ENCODE measurements around the gene TRABD2A.

The TRABD2A gene

DNA sequence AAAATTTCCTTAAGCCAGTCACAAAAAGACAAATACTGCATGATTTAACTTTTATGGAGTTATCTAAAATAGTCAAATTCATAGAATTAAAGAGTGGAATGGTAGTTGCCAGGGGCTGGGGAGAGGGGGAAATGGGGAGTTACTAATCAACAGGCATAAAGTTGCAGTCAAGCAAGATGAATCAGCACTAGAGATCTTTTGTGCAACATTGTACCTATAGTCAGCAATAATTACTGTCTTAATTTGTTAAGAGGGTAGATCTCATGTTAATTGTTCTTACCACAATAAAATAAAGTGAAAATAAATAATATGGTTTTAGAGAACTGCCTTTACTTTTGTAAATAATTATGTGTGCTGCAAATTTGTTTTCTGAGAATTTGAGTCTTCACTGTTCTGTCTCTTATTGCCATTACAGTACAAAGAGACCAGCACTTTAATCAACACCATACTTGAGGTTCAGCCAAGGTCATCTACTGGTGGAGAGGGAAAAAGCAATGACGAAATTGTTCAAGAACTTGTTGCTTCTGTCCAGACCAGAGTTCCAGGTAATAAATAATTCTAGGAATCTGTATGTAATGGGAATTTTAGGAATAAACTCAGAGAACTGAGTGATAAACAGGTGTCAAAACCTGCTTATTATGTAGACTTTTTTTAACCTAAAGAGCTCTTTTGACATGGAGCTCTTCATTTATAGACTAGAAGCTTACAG, 75.5 kb downstream of the TRABD2A start:
- in situ Hi-C loops (cut with HindIII; ENCODE audit: low pct_unique_long_range_greater_than_20kb, low sequenced_read_pairs), result no loop called here
- no peak for DNase-seq (ENCODE audit: low read depth in 1 of 2, low spot score in 1 of 2)
- no peak for TF ChIP-seq JUND (IDR thresholded peaks at IDR 0.05; ENCODE audit: low read depth)

DNA sequence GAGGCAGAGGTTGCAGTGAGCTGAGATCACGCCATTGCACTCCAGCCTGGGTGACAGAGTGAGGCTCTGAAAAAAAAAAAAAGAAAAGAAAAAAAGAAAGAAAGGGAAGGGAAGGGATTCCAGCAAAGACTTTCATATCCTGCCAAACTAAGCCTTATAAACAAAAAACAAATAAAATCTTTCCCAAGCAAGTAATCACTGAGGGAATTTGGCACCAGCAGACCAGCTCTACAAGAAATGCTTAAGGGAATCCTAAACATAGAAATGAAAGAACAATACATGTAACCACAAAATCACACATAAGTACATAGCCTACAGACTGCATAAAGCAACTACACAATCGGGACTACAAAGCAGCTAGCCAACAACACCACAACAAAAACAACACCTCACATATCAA, 79.1 kb downstream of the TRABD2A start:
- no peak for TF ChIP-seq JUND (IDR thresholded peaks at IDR 0.05; ENCODE audit: low read depth)
- DNase-seq (ENCODE audit: low read depth in 1 of 2, low spot score in 1 of 2), result peak in 1 of 2 experiments; percentile 33
- in situ Hi-C loops (cut with HindIII; ENCODE audit: low pct_unique_long_range_greater_than_20kb, low sequenced_read_pairs), result no loop called here

- TF ChIP-seq JUND (IDR thresholded peaks at IDR 0.05; ENCODE audit: low read depth), result no peak
- DNase-seq (ENCODE audit: low read depth in 1 of 2, low spot score in 1 of 2), result no peak
- in situ Hi-C loops (cut with HindIII; ENCODE audit: low pct_unique_long_range_greater_than_20kb, low sequenced_read_pairs), result no loop called here
Measured at GRCh38 chr2:84800194-84800805, 80.6 kb downstream of the TRABD2A start.

- in situ Hi-C loops (cut with HindIII; ENCODE audit: low pct_unique_long_range_greater_than_20kb, low sequenced_read_pairs), result no loop called here
- TF ChIP-seq JUND (IDR thresholded peaks at IDR 0.05; ENCODE audit: low read depth), result no peak
- no peak for DNase-seq (ENCODE audit: low read depth in 1 of 2, low spot score in 1 of 2)
Measured at GRCh38 chr2:84799772-84800171, 81.1 kb downstream of the TRABD2A start.

GRCh38 chr2:84797271-84797670, 83.6 kb downstream of the TRABD2A start:
- no peak for DNase-seq (ENCODE audit: low read depth in 1 of 2, low spot score in 1 of 2)
- TF ChIP-seq JUND (IDR thresholded peaks at IDR 0.05; ENCODE audit: low read depth), result no peak
- in situ Hi-C loops (cut with HindIII; ENCODE audit: low pct_unique_long_range_greater_than_20kb, low sequenced_read_pairs), result no loop called here

GRCh38 chr2:84796798-84797197, 84.1 kb downstream of the TRABD2A start:
- in situ Hi-C loops (cut with HindIII; ENCODE audit: low pct_unique_long_range_greater_than_20kb, low sequenced_read_pairs), result no loop called here
- no peak for DNase-seq (ENCODE audit: low read depth in 1 of 2, low spot score in 1 of 2)
- TF ChIP-seq JUND (IDR thresholded peaks at IDR 0.05; ENCODE audit: low read depth), result no peak

- in situ Hi-C loops (cut with HindIII; ENCODE audit: low pct_unique_long_range_greater_than_20kb, low sequenced_read_pairs), result no loop called here
- no peak for DNase-seq (ENCODE audit: low read depth in 1 of 2, low spot score in 1 of 2)
- TF ChIP-seq JUND (IDR thresholded peaks at IDR 0.05; ENCODE audit: low read depth), result no peak
Measured at GRCh38 chr2:84793641-84794040, 87.2 kb downstream of the TRABD2A start.

GRCh38 chr2:84792856-84793522, 87.9 kb downstream of the TRABD2A start:
- no peak for DNase-seq (ENCODE audit: low read depth in 1 of 2, low spot score in 1 of 2)
- TF ChIP-seq JUND (IDR thresholded peaks at IDR 0.05; ENCODE audit: low read depth), result no peak

DNA sequence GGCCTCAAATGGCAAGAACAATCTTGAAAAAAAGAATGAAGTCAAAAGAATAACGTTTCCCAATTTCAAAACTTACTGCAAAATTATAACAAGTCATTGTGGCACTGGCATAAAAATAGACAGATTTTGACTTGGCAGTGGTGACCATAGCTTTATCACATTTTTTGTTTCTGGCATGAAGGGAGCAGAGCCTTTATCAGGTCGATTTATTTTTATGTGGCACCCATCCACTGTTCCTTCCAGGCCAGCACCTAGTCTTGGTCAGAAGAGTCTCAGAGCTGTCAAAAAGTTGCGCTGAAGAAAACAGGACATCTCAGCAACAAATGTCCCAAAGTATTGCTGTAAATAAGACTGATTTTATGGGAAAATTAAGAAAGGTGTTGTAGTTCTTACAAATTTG, 92.4 kb downstream of the TRABD2A start:
- DNase-seq (ENCODE audit: low read depth in 1 of 2, low spot score in 1 of 2), result no peak
- no peak for TF ChIP-seq JUND (IDR thresholded peaks at IDR 0.05; ENCODE audit: low read depth)
- in situ Hi-C loops (cut with HindIII; ENCODE audit: low pct_unique_long_range_greater_than_20kb, low sequenced_read_pairs), result no loop called here

More at GRCh38 chr2:84792856-84793522, 87.9 kb downstream of the TRABD2A start:
- in situ Hi-C loops (cut with HindIII; ENCODE audit: low pct_unique_long_range_greater_than_20kb, low sequenced_read_pairs), result no loop called here

- DNase-seq (ENCODE audit: low read depth in 1 of 2, low spot score in 1 of 2), result no peak
- in situ Hi-C loops (cut with HindIII; ENCODE audit: low pct_unique_long_range_greater_than_20kb, low sequenced_read_pairs), result no loop called here
- no peak for TF ChIP-seq JUND (IDR thresholded peaks at IDR 0.05; ENCODE audit: low read depth)
Measured at GRCh38 chr2:84788027-84788426, 92.9 kb downstream of the TRABD2A start.

- DNase-seq (ENCODE audit: low read depth in 1 of 2, low spot score in 1 of 2), result no peak
- no peak for TF ChIP-seq JUND (IDR thresholded peaks at IDR 0.05; ENCODE audit: low read depth)
- in situ Hi-C loops (cut with HindIII; ENCODE audit: low pct_unique_long_range_greater_than_20kb, low sequenced_read_pairs), result no loop called here
Measured at GRCh38 chr2:84786601-84787000, 94.3 kb downstream of the TRABD2A start.

GRCh38 chr2:84785950-84786349, 94.9 kb downstream of the TRABD2A start:
- TF ChIP-seq JUND (IDR thresholded peaks at IDR 0.05; ENCODE audit: low read depth), result no peak
- in situ Hi-C loops (cut with HindIII; ENCODE audit: low pct_unique_long_range_greater_than_20kb, low sequenced_read_pairs), result no loop called here
- DNase-seq (ENCODE audit: low read depth in 1 of 2, low spot score in 1 of 2), result no peak
